ENCODE measurements around the gene EPS15.
A peak's percentile ranks its signal among the peaks of the same experiment; 100 is the strongest.

- TF ChIP-seq HDGF (IDR thresholded peaks at IDR 0.05; ENCODE audit: borderline replicate concordance) = no peak
- no peak for TF ChIP-seq TARDBP (IDR thresholded peaks at IDR 0.05)
- no peak for TF ChIP-seq SP1 (IDR thresholded peaks at IDR 0.05)
- TF ChIP-seq ARNT (IDR thresholded peaks at IDR 0.05) = no peak
- TF ChIP-seq NFRKB (IDR thresholded peaks at IDR 0.05) = no peak
- TF ChIP-seq PKNOX1 (IDR thresholded peaks at IDR 0.05) = peak; percentile 39; the same call in 1 of the 2 replicates
These were observed 178.7 kb downstream of the EPS15 start for GRCh38 chr1:51340380-51340779.

Data from HEK293T (cell line).